ENCODE data around the gene AGBL3. TPM values are rescaled to one million over a fixed set of nuclear protein-coding genes. Genes with fewer than 3 reads are reported as not detected.

Gene AGBL3
- total and polyA plus RNA-seq, 9 of the 15 experiments (the other 6 are each of a cell fraction or from before 2014, with no cell fraction given): 0.54 to 2.9 (median 1.7) TPM

DNA sequence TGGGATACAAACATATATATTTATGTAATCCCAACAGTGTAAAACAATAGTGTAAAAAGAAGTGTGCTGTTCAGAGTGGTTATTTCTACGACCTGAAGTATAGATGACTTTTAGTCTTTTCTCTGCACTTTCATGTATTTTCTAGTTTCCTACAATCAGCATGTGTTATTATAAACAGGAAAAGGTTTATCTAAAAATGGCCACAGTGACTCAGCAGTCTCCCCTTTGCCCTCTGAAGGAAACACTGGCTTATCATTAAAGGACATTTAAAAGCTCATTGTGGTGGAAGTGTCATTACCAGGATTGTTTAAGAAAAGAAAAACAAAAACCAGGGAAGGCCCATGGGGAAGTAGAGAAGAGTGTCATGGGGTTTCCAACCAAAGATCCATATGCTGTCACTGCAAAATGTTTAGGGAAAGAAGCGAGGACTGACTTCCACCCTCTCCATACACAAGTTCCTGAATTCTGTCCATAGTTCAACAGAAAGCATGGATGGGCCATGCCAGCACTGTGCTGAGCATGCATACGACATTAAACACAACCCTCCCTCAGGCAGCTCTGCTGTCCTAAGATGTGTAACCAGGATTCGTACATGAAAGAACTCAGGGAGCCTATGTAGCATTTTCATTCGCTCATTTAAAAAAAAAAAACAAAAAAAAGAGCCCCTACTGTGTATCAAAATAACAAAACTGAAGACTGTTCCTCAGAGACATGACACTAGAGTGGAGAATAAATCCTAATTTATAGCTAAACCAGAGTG lies 174.0 kb downstream of the AGBL3 start (continued):
- TF ChIP-seq PRPF4 (IDR thresholded peaks at IDR 0.05; ENCODE audit: insufficient read depth, low read depth, low read length, poor library complexity, severe bottlenecking) (no peak), CHD2 (IDR thresholded peaks at IDR 0.05; ENCODE audit: low read depth, low read length) (no peak), BACH1 (tag; IDR thresholded peaks at IDR 0.05) (peak; percentile 97), SMAD2 (IDR thresholded peaks at IDR 0.05; ENCODE audit: low read depth, low read length) (no peak), NR3C1 (CRISPR knock-in tag; IDR thresholded peaks at IDR 0.05) (no peak), TCF7 (IDR thresholded peaks at IDR 0.05; ENCODE audit: borderline replicate concordance) (no peak; the same call in 1 of the 2 replicates), KDM5B (IDR thresholded peaks at IDR 0.05; ENCODE audit: insufficient replicate concordance, low read depth, low read length) (peak; percentile 24), ZNF239 (CRISPR knock-in tag; IDR thresholded peaks at IDR 0.05) (peak; percentile 73), SMAD3 (CRISPR knock-in tag; conservative IDR thresholded peaks at IDR 0.05) (peak; percentile 30; the same call in 1 of the 2 replicates), TCF3 (CRISPR knock-in tag; IDR thresholded peaks at IDR 0.05) (peak; percentile 76), MCM5 (IDR thresholded peaks at IDR 0.05; ENCODE audit: low read depth) (no peak)
- TF ChIP-seq, protein P1, sequence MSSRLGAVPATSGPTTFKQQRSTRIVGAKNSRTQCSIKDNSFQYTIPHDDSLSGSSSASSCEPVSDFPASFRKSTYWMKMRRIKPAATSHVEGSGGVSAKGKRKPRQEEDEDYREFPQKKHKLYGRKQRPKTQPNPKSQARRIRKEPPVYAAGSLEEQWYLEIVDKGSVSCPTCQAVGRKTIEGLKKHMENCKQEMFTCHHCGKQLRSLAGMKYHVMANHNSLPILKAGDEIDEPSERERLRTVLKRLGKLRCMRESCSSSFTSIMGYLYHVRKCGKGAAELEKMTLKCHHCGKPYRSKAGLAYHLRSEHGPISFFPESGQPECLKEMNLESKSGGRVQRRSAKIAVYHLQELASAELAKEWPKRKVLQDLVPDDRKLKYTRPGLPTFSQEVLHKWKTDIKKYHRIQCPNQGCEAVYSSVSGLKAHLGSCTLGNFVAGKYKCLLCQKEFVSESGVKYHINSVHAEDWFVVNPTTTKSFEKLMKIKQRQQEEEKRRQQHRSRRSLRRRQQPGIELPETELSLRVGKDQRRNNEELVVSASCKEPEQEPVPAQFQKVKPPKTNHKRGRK (tag; IDR thresholded peaks at IDR 0.05): peak; percentile 63
- TF ChIP-seq, protein P2, sequence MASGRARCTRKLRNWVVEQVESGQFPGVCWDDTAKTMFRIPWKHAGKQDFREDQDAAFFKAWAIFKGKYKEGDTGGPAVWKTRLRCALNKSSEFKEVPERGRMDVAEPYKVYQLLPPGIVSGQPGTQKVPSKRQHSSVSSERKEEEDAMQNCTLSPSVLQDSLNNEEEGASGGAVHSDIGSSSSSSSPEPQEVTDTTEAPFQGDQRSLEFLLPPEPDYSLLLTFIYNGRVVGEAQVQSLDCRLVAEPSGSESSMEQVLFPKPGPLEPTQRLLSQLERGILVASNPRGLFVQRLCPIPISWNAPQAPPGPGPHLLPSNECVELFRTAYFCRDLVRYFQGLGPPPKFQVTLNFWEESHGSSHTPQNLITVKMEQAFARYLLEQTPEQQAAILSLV (tag; IDR thresholded peaks at IDR 0.05): no peak
